Sigmoid colon (tissue), 7 donors: ENCODE measurements around the gene RFFL. TPM values are rescaled to one million over a fixed set of nuclear protein-coding genes. Genes with fewer than 3 reads are reported as not detected.
"Not testable (repeated sequence)": the region's sequence is repeated elsewhere in the genome, so short reads cannot be mapped to it uniquely, and the experiment has no call there.

Source experiments
- DNase-seq: peaks from one replicate; pipeline ENCODE4 v3.0.0-alpha.2; 2019
- H3K27ac ChIP-seq, 4 donors: fragments of 200-600 bp; sonication (generic); one replicate each; pipeline ENCODE4 v1.5.1; 2016 to 2019; ENCODE audit warnings: mild to moderate bottlenecking in 1 of 4
- H3K27me3 ChIP-seq, 3 donors: fragments of 200-600 bp; sonication (generic); one replicate each; pipeline ENCODE4 v1.5.1; 2019; ENCODE audit warnings: mild to moderate bottlenecking in 1 of 3
- H3K36me3 ChIP-seq, 4 donors: fragments of 200-600 bp; sonication (generic); one replicate each; pipeline ENCODE4 v1.5.1; 2016 to 2019
- H3K4me1 ChIP-seq, 4 donors: fragments of 200-600 bp; sonication (generic); one replicate each; pipeline ENCODE4 v1.5.1; 2017 to 2019
- H3K4me3 ChIP-seq, 4 donors: fragments of 200-600 bp; sonication (generic); one replicate each; pipeline ENCODE4 v1.5.1; 2017 to 2019; ENCODE audit warnings: mild to moderate bottlenecking in 2 of 4, moderate library complexity in 1 of 4
- H3K9me3 ChIP-seq, 4 donors: fragments of 200-600 bp in 3 of 4; sonication (generic) in 3 of 4; one replicate each; pipeline versions ENCODE4 v1.5.1 to v1.6.1; 2013 to 2019
- CTCF ChIP-seq, 4 experiments: fragments of 450-650 bp in 3 of 4; fragments of 200-600 bp in 1 of 4; IDR thresholded peaks; one replicate each; pipeline ENCODE4 v1.5.1; 2016 to 2019; ENCODE audit warnings: antibody characterized with exemption in 4 of 4, mild to moderate bottlenecking in 3 of 4, moderate library complexity in 2 of 4
- EP300 ChIP-seq, 4 donors: sonication (generic); formaldehyde crosslinking; IDR thresholded peaks; one replicate each; pipeline ENCODE4 v1.6.1; 2017; ENCODE audit warnings: antibody characterized with exemption in 4 of 4
- POLR2A ChIP-seq, 2 donors: fragments of 450-650 bp; IDR thresholded peaks; one replicate each; pipeline ENCODE4 v1.6.1; 2016; ENCODE audit warnings: antibody characterized with exemption in 2 of 2, mild to moderate bottlenecking in 2 of 2, moderate library complexity in 2 of 2
- POLR2AphosphoS5 ChIP-seq, 4 donors: sonication (generic); formaldehyde crosslinking; IDR thresholded peaks; one replicate each; pipeline ENCODE4 v1.6.1; 2017; ENCODE audit warnings: antibody characterized with exemption in 4 of 4
- whole genome bisulfite sequencing, 2 donors: extraction: QIAGEN DNeasy Blood & Tissue Kit; methylation state at CpG; one replicate each; pipeline ENCODE4 v1.1.7; 2013; 5-methylcytosine and 5-hydroxymethylcytosine counted together
- intact Hi-C: fragments of 100-400 bp; cut with DNase I; formaldehyde crosslinking; loops from one replicate; pipeline ENCODE4 v1.15.1; 2023
- polyA plus RNA-seq, 3 donors: library from polyadenylated mRNA; stranded (reverse); fragments of 200-250 nt; gene quantifications; one replicate each; pipeline ENCODE4 v1.2.3, GENCODE V29; 2013
- total RNA-seq, 4 donors: library from RNA; depleted of rRNA; stranded (reverse); fragments of >200 nt; gene quantifications; one replicate each; pipeline ENCODE4 v1.1.0, GENCODE V29; 2016
- donor health status: healthy with polysubstance abuse.
- donor health status: Bipolar disorder and iron deficiency.
- donor health status: healthy.

The RFFL gene
- total and polyA plus RNA-seq, 7 donors = 15.0 to 29.4 (median 22.9) TPM

DNA sequence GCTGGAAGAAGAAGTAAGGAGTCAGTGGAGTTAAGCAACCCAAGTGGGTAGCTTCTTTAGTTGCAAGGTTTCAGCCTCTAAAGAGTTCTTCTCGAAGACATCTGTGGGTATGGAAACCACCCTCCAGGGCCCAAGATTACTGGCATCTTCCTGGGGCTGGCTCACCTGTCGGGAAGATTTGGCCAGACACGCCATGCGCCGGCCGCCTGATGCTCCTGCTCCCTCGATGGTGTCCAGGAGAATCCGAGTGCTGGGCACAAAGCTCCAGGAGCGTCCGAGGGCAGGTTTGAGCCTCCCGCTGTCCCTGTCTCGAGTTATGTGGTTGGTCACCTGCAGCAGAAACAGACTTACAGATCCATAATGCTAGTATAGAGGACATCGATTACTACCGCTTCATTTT lies 37.5 kb upstream of the RFFL start:
- Histone ChIP-seq H3K27ac (no peak overlapping the region), H3K36me3 (peaks cover 8 to 73% (median 25%) of the 10 kb centered on the region in 4 donors), H3K4me3 (no peak overlapping the region), H3K27me3 (no peaks in the 10 kb centered on the region), H3K4me1 (no peaks in the 10 kb centered on the region), H3K9me3 (no peaks in the 10 kb centered on the region)
- 95 to 96% methylated on average over 14 of the region's 14 CpGs for WGBS, 2 donors
- no peak for TF ChIP-seq CTCF (IDR thresholded peaks at IDR 0.05)
- no peak for TF ChIP-seq POLR2AphosphoS5 (IDR thresholded peaks at IDR 0.05)
- no peak for TF ChIP-seq POLR2A (IDR thresholded peaks at IDR 0.05)
- TF ChIP-seq EP300 (IDR thresholded peaks at IDR 0.05) = no peak
- DNase-seq = no peak
- intact Hi-C loops = no loop called here

- H3K4me3 ChIP-seq = no peak overlapping the region
- H3K36me3 ChIP-seq = peaks cover 8 to 62% (median 20%) of the 10 kb centered on the region in 4 donors
- no peaks in the 10 kb centered on the region for H3K27me3 ChIP-seq
- WGBS, 2 donors = 89 to 92% methylated on average over 3 of the region's 3 CpGs
- TF ChIP-seq POLR2A (IDR thresholded peaks at IDR 0.05) = no peak
- TF ChIP-seq CTCF (IDR thresholded peaks at IDR 0.05) = no peak
- no peak overlapping the region for H3K27ac ChIP-seq
- intact Hi-C loops = no loop called here
- no peak for DNase-seq
- no peaks in the 10 kb centered on the region for H3K4me1 ChIP-seq
- H3K9me3 ChIP-seq = no peaks in the 10 kb centered on the region
Observed at GRCh38 chr17:35099908-35100307, 36.4 kb upstream of the RFFL start.

DNA sequence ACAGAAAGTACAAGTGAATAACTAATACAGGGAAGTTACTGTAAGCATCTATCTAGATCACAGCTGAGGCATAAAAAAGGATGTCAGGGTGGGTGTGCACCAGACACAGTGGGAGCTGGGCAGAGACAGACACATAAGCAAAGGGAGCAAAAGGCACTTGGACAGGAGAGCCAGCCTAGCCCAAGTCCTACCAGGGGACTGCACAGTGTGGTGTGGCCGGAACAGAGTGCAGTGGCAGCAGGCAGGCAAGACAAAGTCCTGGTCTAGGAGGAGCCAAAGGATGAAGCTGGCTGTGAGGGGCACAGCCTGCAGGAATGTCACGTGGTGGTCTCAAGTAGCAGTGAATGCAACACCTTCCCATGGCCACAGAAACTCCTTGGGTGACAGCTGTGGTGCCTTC lies 34.3 kb upstream of the RFFL start:
- DNase-seq = no peak
- intact Hi-C loops = no loop called here
- Histone ChIP-seq H3K36me3 (peaks cover 8 to 48% (median 16%) of the 10 kb centered on the region in 4 donors), H3K27ac (no peak overlapping the region), H3K9me3 (no peaks in the 10 kb centered on the region), H3K27me3 (no peaks in the 10 kb centered on the region), H3K4me3 (no peak overlapping the region), H3K4me1 (no peaks in the 10 kb centered on the region)
- 95 to 96% methylated on average over 2 of the region's 2 CpGs for WGBS, 2 donors
- TF ChIP-seq POLR2A (IDR thresholded peaks at IDR 0.05) (no peak), CTCF (IDR thresholded peaks at IDR 0.05) (no peak), POLR2AphosphoS5 (IDR thresholded peaks at IDR 0.05) (no peak), EP300 (IDR thresholded peaks at IDR 0.05) (no peak)

DNA sequence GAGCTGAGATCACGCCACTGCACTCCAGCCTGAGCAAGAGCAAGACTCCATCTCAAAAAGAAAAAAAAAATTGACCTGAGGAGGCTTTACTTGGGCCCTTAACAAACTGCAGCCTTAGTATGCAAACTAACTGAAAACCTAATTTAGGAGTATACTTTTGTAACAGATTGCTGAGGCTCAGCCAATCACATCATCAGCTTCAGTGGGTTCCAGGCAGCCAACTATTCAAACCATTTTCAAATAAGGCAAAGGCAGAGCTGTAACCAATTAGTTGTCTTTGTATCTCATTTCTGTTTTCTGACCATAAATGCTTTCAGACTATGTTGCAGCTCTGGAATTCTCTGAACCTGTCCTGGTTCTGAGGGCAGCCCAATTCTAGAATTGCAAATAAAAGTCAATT lies 32.2 kb upstream of the RFFL start:
- no peaks in the 10 kb centered on the region for H3K9me3 ChIP-seq
- no peaks in the 10 kb centered on the region for H3K27me3 ChIP-seq
- H3K4me1 ChIP-seq = no peaks in the 10 kb centered on the region
- H3K4me3 ChIP-seq = no peak overlapping the region
- no peak for DNase-seq
- H3K27ac ChIP-seq = no peak overlapping the region
- intact Hi-C loops = no loop called here
- no peak for TF ChIP-seq POLR2AphosphoS5 (IDR thresholded peaks at IDR 0.05)
- no peak for TF ChIP-seq EP300 (IDR thresholded peaks at IDR 0.05)
- TF ChIP-seq CTCF (IDR thresholded peaks at IDR 0.05) = no peak
- TF ChIP-seq POLR2A (IDR thresholded peaks at IDR 0.05) = no peak
- 96 to 98% methylated on average over 1 of the region's 1 CpG for WGBS, 2 donors
- peaks cover 4 to 29% (median 7%) of the 10 kb centered on the region in 4 donors for H3K36me3 ChIP-seq

DNA sequence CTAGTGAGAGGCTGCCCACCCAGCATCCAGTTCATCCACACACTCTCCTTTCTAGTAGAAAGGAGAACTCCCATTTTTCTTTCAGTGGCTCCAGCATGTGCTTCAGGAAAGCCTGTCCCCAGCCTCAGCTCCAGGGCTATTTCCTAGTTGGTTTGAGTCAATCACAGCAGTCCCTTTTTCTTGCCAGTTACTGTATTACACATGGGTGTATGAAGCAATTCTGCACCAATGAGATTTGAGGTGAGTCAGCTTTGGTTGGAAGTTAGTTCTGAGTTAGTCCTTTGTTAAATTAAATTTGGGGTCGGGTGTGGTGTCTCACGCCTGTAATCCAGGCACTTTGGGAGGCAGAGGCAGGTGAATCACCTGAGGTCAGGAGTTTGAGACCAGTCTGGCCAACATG lies 31.4 kb upstream of the RFFL start:
- H3K4me3 ChIP-seq = no peak overlapping the region
- H3K4me1 ChIP-seq = peaks cover 0 to under 1% (median 0%) of the 10 kb centered on the region in 4 donors
- peaks cover 0 to 21% (median under 1%) of the 10 kb centered on the region in 4 donors for H3K36me3 ChIP-seq
- 54 to 76% methylated on average over 2 of the region's 2 CpGs for WGBS, 2 donors
- H3K27ac ChIP-seq = no peak overlapping the region
- intact Hi-C loops = no loop called here
- DNase-seq = no peak
- H3K9me3 ChIP-seq = no peaks in the 10 kb centered on the region
- no peaks in the 10 kb centered on the region for H3K27me3 ChIP-seq
- TF ChIP-seq POLR2A (IDR thresholded peaks at IDR 0.05) = no peak
- no peak for TF ChIP-seq POLR2AphosphoS5 (IDR thresholded peaks at IDR 0.05)
- no peak for TF ChIP-seq EP300 (IDR thresholded peaks at IDR 0.05)
- TF ChIP-seq CTCF (IDR thresholded peaks at IDR 0.05) = no peak

DNA sequence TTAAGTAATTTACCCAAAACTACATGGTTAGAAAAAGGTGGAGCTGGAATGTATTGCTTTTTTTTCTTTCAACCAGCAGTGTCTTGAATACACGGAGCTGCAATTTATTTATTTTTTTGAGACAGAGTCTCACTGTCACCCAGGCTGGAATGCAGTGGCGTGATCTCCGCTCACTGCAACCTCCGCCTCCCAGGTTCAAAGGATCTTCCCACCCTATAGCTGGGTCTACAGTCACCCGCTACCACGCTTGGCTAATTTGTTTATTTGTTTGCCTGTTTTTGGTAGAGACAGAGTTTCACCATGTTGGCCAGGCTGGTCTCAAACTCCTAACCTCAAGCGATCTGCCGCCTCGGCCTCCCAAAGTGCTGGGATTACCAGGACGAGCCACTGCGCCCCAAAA lies 27.2 kb upstream of the RFFL start:
- peaks cover 0 to 31% (median 7%) of the 10 kb centered on the region in 4 donors for H3K4me1 ChIP-seq
- H3K9me3 ChIP-seq, intact Hi-C loops, H3K36me3 ChIP-seq, H3K27ac ChIP-seq, DNase-seq, H3K27me3 ChIP-seq, H3K4me3 ChIP-seq: not testable (repeated sequence)
- 92 to 94% methylated on average over 11 of the region's 11 CpGs for WGBS, 2 donors
